GM19452 (cell line): ENCODE data around the gene ADAMTS12.
A peak's percentile ranks its signal among the peaks of the same experiment; 100 is the strongest.

Source experiments
- ATAC-seq: cut with Tn5 transposase; IDR thresholded peaks from one replicate; pipeline ENCODE4 v1.9.1; 2021; ENCODE audit not compliant: unreplicated experiment

ADAMTS12 gene

DNA sequence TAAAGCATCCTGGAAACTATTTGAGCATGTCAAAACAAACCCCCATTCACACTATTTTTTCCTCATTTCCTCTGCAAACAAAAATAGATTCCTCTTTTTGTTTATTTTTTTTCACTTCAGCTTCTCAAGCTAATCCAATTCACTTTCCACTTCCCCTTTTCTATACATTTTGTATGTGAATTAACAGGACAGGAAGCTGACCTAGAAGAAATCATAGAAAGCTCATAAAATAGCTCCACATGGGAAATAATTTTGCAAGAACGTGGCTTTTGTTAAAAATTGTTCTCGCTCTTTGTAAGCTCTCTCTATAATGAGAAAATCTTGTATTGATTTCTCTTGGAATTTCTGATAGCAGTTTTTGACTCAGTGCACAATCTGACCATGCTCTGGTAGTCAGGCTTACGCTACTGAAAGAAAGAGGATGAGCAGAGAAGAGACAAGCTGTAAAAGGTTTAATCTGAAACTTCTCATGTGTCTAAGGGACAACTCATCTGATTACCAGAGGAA is 215.8 kb downstream of the ADAMTS12 start:
- ATAC-seq = peak; percentile 80

- ATAC-seq = no peak
Measured at GRCh38 chr5:33671700-33672291, 220.0 kb downstream of the ADAMTS12 start.

DNA sequence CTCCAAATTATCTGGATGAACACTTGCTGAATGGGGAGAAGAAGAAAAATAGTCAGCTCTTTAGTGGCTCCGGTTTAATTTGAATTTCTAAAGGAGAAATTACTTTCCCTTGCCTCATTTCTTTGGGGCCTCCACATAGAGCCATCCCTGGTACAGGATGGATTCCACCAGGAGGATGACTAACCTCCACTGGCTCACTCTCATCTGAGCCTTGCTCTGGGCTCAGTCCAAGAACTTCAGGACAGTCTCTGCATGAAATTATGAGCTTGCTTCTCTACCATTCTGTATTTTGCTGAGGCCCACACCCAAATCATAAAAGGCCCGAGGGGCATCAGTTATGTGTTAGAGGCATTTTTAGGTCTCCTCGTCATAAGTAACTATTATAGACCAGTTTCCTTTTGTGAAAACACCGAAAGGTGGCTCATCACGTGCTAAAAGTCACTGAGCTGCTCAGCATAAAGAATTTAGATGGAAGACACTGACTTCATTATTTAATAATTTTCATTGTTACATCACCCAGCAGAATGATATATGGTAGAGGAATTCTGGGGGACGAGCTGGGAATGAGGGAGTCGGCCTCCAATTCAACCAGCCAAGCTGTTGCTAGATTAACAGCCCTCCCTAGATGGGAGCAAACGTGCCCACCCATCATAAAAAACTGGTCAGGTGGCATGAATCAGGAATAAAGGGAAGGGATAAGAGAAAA is 228.9 kb downstream of the ADAMTS12 start:
- no peak for ATAC-seq

- no peak for ATAC-seq
Measured at GRCh38 chr5:33659526-33660169, 232.1 kb downstream of the ADAMTS12 start.

DNA sequence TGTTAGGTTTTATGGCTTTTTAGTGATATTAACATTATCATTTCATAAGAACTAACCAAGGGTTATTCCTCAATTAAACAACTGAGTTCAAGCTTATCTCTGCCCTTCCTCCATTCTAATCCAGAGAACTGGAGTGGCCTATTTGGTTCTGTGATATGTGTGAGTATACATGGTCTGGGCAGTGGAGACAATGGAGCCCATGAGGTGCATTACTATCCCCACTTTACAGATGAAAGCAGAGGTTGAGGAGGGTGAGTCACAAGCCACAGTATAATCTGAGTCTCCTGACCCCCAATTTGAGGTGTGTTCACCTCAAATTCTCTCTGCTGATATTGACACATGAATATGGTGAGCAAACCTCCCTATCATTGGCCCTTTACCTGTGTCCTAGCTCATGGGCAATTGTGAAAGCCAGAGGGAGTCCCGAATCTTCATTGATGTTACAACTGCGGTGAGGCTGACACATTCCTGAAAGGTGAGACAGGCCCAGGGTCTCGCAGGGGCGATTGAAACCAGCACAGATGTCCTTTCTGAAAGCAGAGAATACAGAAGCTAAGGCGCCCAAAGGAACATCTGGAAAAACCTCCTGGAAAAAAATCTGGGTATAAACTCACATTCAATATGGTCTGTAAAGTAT is 233.9 kb downstream of the ADAMTS12 start:
- ATAC-seq = no peak

GRCh38 chr5:33657176-33657575 is 234.6 kb downstream of the ADAMTS12 start:
- no peak for ATAC-seq

- ATAC-seq = no peak
Measured at GRCh38 chr5:33650911-33651310, 240.9 kb downstream of the ADAMTS12 start.

DNA sequence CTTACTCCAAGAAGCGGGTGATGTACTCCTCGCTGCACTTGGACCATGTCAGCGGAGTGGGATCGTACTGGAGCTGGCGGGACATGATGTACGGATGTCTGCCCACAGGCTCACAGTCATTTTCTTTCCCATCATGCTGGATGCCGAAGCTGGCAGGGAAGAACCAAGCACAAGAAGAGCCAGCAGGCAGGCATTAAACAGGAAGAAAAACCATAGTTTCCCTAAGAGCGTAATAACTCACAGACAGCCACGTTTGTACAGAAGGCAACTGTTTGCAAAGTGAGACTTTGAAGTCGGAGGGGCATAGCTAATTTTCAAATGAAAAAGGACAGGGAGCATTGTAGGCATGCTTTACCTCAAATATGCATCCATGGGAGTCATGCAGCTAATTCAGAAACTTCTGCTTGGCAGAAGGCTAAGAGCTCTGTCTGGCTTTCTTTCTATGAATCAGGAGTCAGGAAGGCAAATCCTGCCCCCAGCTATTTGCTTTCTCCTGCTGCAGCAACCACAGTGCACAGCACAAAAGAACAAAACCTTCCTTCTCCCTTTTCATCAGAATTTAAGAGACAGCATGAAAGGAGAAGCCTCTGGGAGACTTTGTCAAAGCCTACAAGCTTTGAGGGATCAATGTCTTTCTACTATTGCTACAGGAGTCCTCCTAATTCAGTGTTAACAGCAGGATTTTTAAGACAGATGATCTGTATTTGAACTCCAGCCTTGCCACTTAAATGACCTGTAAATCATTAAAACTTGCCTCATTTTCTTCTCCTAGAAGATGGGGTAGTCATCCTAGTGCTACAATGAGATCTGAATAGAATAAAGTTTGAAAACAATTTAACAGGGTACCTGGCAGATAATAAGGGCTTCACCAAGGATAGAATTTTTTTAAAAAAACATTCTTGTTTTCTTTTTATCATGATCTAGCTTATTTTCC is 242.0 kb downstream of the ADAMTS12 start:
- ATAC-seq = no peak

- no peak for ATAC-seq
Measured at GRCh38 chr5:33641744-33642505, 249.9 kb downstream of the ADAMTS12 start.

DNA sequence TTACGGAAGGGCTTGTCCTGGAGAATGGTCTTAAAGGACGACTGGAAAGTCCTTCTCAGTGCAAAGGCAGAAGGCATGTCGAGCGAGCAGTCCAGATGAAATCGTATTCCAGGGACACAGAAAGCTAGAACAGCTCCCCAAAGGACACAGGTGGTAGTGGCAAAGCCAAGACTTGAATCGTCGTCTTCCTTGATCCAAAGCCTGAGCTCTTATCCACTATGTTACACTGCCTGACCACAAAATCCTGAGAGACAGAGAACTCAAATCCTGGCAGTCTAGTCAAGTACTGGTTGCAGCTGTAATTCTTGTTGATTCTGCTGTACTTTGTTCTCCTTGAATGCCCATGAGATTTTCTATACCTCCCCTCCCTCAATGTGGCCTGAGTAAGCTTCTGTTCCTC is 252.3 kb downstream of the ADAMTS12 start:
- ATAC-seq = no peak

DNA sequence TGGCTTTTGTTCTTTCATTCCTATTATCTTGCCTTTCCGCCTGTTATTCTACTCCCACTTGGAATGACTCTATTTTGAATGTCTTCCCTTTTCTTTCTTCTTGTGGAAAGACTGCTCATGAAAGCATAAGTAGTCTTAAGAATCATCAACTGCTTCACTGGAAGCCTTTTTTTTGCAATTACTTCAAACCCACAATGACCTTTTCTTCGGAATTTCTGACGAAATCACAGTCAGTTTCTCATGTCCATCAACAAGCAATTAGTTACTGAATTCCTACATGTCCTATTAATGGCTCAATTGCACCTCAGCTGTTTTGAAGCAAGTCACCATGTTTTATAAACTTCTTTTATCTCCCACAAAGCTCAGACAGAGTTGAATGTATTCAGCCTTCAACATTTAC is 254.8 kb downstream of the ADAMTS12 start:
- ATAC-seq = no peak

DNA sequence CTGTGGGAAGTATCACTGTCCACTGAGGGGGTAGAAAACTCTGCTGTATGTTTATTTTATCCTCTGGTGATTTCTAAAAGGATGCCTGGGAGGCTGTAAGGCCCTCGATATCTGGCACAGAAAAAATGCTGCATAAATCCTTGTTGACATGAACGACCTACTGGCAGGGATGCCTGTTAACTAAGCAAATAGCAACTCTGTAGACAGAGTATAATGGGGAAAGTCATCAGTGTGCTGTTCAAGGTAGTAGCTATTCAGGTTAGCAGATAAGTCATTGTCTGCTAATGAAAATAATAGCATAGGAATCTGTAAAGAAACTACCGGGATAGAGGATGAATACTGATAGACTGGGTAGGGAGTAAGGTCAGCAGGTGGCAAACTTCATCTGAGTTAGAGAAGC is 256.2 kb downstream of the ADAMTS12 start:
- no peak for ATAC-seq

GRCh38 chr5:33633699-33634098 is 258.1 kb downstream of the ADAMTS12 start:
- ATAC-seq = no peak

GRCh38 chr5:33631786-33632185 is 260.0 kb downstream of the ADAMTS12 start:
- ATAC-seq = peak; percentile 95

GRCh38 chr5:33631139-33631538 is 260.7 kb downstream of the ADAMTS12 start:
- ATAC-seq = no peak

DNA sequence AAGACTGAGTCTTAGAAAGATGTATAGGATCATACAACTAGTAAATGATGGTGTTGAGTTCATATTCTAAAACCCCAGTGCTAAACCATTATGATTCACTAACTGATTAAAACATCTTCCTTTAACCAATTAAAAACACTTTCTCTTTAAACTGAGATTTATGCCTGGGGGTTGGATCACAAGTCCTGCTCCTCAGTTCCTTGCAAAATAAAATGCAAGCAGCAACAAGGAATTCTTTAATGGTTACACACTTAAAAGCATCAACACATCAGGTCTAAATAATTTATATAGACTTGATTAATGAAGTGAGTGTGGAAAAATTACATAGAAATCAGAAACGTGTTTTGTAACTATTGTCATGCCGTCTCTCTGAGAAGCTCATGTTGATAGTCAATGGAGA is 261.8 kb downstream of the ADAMTS12 start:
- no peak for ATAC-seq

GRCh38 chr5:33628796-33629195 is 263.0 kb downstream of the ADAMTS12 start:
- no peak for ATAC-seq

GRCh38 chr5:33621514-33621913 is 270.3 kb downstream of the ADAMTS12 start:
- ATAC-seq = no peak

GRCh38 chr5:33614039-33614438 is 277.8 kb downstream of the ADAMTS12 start:
- no peak for ATAC-seq

- no peak for ATAC-seq
Measured at GRCh38 chr5:33612386-33612785, 279.4 kb downstream of the ADAMTS12 start.
